ENCODE results near the gene GREB1L. TPM values are rescaled to one million over a fixed set of nuclear protein-coding genes. Genes with fewer than 3 reads are reported as not detected.
"Not testable (repeated sequence)": the region's sequence is repeated elsewhere in the genome, so short reads cannot be mapped to it uniquely, and the experiment has no call there.

Gene GREB1L
- polyA plus RNA-seq, 1 of the 3 experiments (the other 2 are of a cell fraction), result under 0.01 TPM

GRCh38 chr18:21210784-21211183 is 31.2 kb upstream of the GREB1L start:
- ChIA-PET CTCF (no interaction called here), POLR2A (no interaction called here)
- 29% methylated on average over 2 of the region's 2 CpGs for WGBS (ENCODE audit: low lambda C conversion rate)
- Histone ChIP-seq H3K27ac (ENCODE audit: low read depth in 2 of 2, low read length in 1 of 2) (no peak overlapping the region), H4K20me1 (ENCODE audit: insufficient read depth) (no peaks in the 10 kb centered on the region), H2AFZ (ENCODE audit: low read depth) (no peak overlapping the region), H3K36me3 (replicated peaks in 1 of 2; ENCODE audit: control insufficient read depth in 1 of 2, insufficient read depth in 2 of 2, low read length in 1 of 2) (no peaks in the 10 kb centered on the region), H3K79me2 (ENCODE audit: insufficient read depth) (no peaks in the 10 kb centered on the region), H3K9ac (no peak overlapping the region), H3K9me3 (no peaks in the 10 kb centered on the region), H3F3A (replicated peaks; ENCODE audit: insufficient read depth) (no peaks in the 10 kb centered on the region), H3K4me1 (ENCODE audit: control insufficient read depth in 1 of 2, insufficient read depth in 2 of 2, low read depth in 1 of 2, low read length in 1 of 2) (no peaks in the 10 kb centered on the region), H3K4me3 (ENCODE audit: low read depth in 2 of 2, low read length in 1 of 2) (no peak overlapping the region), H3K27me3 (ENCODE audit: insufficient read depth) (peaks cover 33% of the 10 kb centered on the region; the same call in 1 of the 2 replicates), H3K9me2 (no peaks in the 10 kb centered on the region), H3K4me2 (no peak overlapping the region)
- TF ChIP-seq MEF2A (IDR thresholded peaks at IDR 0.05; ENCODE audit: borderline replicate concordance, low read depth) (no peak), TAF1 (IDR thresholded peaks at IDR 0.05; ENCODE audit: borderline replicate concordance, low read depth, low read length) (no peak), FOSL2 (IDR thresholded peaks at IDR 0.05; ENCODE audit: borderline replicate concordance, low read depth) (no peak), GATA2 (CRISPR knock-in tag; IDR thresholded peaks at IDR 0.05) (no peak), REST (IDR thresholded peaks at IDR 0.05; ENCODE audit: low read depth, low read length) (no peak), NRF1 (IDR thresholded peaks at IDR 0.05; ENCODE audit: low read depth, low read length) (no peak), SMC3 (IDR thresholded peaks at IDR 0.05; ENCODE audit: low read depth, low read length) (no peak), TCF12 (IDR thresholded peaks at IDR 0.05) (no peak), FOXM1 (IDR thresholded peaks at IDR 0.05; ENCODE audit: low read depth) (no peak), POLR2AphosphoS5 (IDR thresholded peaks at IDR 0.05; ENCODE audit: low read depth, low read length) (no peak), JUND (IDR thresholded peaks at IDR 0.05) (no peak), MXI1 (IDR thresholded peaks at IDR 0.05; ENCODE audit: low read depth, low read length) (no peak), EZH2phosphoT487 (IDR thresholded peaks at IDR 0.05; ENCODE audit: borderline replicate concordance, low read depth) (no peak), NFIC (IDR thresholded peaks at IDR 0.05; ENCODE audit: borderline replicate concordance) (no peak), RAD21 (IDR thresholded peaks at IDR 0.05; ENCODE audit: low read length) (no peak)
- TF ChIP-seq, protein P1, sequence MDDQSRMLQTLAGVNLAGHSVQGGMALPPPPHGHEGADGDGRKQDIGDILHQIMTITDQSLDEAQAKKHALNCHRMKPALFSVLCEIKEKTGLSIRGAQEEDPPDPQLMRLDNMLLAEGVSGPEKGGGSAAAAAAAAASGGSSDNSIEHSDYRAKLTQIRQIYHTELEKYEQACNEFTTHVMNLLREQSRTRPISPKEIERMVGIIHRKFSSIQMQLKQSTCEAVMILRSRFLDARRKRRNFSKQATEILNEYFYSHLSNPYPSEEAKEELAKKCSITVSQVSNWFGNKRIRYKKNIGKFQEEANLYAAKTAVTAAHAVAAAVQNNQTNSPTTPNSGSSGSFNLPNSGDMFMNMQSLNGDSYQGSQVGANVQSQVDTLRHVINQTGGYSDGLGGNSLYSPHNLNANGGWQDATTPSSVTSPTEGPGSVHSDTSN (IDR thresholded peaks at IDR 0.05), result no peak
- TF ChIP-seq, protein P2, sequence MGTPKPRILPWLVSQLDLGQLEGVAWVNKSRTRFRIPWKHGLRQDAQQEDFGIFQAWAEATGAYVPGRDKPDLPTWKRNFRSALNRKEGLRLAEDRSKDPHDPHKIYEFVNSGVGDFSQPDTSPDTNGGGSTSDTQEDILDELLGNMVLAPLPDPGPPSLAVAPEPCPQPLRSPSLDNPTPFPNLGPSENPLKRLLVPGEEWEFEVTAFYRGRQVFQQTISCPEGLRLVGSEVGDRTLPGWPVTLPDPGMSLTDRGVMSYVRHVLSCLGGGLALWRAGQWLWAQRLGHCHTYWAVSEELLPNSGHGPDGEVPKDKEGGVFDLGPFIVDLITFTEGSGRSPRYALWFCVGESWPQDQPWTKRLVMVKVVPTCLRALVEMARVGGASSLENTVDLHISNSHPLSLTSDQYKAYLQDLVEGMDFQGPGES (IDR thresholded peaks at IDR 0.05; ENCODE audit: low read depth, low read length), result no peak
- DNase-seq, result no peak

DNA sequence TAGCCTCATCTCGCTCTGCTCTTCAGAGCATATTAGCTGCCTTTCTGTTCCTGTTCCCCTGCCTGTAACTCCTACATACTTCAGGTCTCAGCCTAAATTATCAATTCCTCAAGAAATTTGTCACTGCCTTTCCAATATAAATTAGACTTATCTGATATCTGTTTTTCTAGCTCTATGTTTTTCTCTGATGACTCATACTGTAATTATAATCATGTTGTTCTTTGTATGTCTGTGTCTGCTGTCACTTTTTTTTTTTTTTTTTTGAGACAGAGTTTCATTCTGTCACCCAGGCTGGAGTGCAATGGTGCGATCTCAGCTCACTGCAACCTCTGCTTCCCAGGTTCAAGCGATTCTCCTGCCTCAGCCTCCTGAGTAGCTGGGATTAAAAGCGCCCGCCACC is 27.6 kb upstream of the GREB1L start:
- H2AFZ ChIP-seq (ENCODE audit: low read depth); H3K79me2 ChIP-seq (ENCODE audit: insufficient read depth); H3K9me2 ChIP-seq; H3F3A ChIP-seq (replicated peaks; ENCODE audit: insufficient read depth); POLR2A ChIA-PET; H3K4me3 ChIP-seq (ENCODE audit: low read depth in 2 of 2, low read length in 1 of 2); H3K9me3 ChIP-seq; H4K20me1 ChIP-seq (ENCODE audit: insufficient read depth); H3K4me1 ChIP-seq (ENCODE audit: control insufficient read depth in 1 of 2, insufficient read depth in 2 of 2, low read depth in 1 of 2, low read length in 1 of 2); H3K4me2 ChIP-seq; DNase-seq; H3K27ac ChIP-seq (ENCODE audit: low read depth in 2 of 2, low read length in 1 of 2); H3K9ac ChIP-seq; H3K36me3 ChIP-seq (replicated peaks in 1 of 2; ENCODE audit: control insufficient read depth in 1 of 2, insufficient read depth in 2 of 2, low read length in 1 of 2); CTCF ChIA-PET: not testable (repeated sequence)
- H3K27me3 ChIP-seq (ENCODE audit: insufficient read depth), result peaks cover 39% of the 10 kb centered on the region
- WGBS (ENCODE audit: low lambda C conversion rate), result 39% methylated on average over 5 of the region's 5 CpGs

Measured in SK-N-SH (cell line).